HG03135 (cell line): ENCODE measurements around the gene DISP2.
A peak's percentile ranks its signal among the peaks of the same experiment; 100 is the strongest.

Experiments
- ATAC-seq: cut with Tn5 transposase; IDR thresholded peaks from one replicate; pipeline ENCODE4 v1.9.1; 2021; ENCODE audit warnings: mild to moderate bottlenecking, moderate library complexity; ENCODE audit not compliant: unreplicated experiment

DISP2 gene, protein sequence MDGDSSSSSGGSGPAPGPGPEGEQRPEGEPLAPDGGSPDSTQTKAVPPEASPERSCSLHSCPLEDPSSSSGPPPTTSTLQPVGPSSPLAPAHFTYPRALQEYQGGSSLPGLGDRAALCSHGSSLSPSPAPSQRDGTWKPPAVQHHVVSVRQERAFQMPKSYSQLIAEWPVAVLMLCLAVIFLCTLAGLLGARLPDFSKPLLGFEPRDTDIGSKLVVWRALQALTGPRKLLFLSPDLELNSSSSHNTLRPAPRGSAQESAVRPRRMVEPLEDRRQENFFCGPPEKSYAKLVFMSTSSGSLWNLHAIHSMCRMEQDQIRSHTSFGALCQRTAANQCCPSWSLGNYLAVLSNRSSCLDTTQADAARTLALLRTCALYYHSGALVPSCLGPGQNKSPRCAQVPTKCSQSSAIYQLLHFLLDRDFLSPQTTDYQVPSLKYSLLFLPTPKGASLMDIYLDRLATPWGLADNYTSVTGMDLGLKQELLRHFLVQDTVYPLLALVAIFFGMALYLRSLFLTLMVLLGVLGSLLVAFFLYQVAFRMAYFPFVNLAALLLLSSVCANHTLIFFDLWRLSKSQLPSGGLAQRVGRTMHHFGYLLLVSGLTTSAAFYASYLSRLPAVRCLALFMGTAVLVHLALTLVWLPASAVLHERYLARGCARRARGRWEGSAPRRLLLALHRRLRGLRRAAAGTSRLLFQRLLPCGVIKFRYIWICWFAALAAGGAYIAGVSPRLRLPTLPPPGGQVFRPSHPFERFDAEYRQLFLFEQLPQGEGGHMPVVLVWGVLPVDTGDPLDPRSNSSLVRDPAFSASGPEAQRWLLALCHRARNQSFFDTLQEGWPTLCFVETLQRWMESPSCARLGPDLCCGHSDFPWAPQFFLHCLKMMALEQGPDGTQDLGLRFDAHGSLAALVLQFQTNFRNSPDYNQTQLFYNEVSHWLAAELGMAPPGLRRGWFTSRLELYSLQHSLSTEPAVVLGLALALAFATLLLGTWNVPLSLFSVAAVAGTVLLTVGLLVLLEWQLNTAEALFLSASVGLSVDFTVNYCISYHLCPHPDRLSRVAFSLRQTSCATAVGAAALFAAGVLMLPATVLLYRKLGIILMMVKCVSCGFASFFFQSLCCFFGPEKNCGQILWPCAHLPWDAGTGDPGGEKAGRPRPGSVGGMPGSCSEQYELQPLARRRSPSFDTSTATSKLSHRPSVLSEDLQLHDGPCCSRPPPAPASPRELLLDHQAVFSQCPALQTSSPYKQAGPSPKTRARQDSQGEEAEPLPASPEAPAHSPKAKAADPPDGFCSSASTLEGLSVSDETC (N-terminal part only)

DNA sequence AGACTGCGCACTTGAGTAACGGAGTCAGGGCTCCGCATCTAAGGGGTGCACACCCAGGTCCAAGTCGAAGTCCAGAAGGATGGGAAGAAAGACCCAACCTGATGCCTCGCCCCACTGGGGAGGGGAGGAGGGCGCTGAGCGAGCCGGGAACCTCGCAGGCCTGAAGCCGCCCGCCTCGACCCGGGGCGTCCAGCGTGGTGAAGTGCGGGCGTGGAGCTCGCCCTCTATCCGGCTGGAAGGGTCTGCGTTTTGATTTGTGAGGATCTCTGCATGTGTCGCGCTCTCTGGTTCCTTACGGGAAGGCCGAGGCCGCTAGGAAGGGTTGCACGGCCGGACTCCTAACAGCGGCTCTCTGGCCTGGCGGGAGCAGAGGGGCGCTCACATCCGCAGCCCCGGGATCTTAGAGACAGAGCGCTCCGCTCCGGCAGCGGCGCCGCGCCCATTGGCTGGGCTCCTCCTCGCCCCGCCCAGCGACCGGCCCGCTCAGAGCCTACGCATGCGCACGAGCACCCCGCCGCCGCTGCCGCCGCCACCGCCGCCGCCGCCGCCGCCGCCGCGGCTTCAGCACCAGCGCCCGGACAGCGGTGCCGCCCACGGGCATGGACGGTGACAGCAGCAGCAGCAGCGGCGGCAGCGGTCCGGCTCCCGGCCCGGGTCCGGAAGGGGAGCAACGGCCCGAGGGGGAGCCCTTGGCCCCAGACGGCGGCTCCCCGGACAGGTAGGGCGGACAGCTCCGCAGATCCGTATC is at the start of gene DISP2:
TSS of gene DISP2 (plus strand) at position 497 of the 748 bp plus-strand sequence. CDS start at position 600, 103 bp downstream.
- ATAC-seq: peak; percentile 79

DNA sequence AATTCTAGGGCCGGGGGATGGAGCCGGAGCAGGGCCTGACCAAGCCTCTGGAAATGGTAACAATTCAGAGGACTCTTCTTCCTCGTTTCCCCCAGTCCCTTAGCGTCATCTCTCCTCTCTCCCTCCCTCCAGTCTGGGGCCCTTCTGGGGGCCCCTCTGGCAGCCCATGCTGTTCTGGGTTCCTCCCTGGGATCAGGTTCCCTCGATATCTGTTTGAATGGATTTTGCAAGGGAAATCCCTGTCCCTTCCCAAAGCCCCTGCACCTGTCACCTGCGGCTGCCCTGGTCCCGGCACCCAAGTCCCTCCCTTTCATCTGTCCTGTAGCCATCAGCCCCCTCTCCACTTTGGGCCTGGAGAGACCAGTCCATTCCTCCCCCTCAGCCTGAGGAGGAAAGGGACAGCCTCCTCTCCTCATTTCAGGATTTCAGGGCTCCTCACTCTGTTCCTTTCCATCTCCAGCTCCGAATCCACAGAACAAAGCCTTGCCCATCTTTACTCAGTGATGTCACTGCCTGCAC is 48.6 kb upstream of the DISP2 start:
- no peak for ATAC-seq

DNA sequence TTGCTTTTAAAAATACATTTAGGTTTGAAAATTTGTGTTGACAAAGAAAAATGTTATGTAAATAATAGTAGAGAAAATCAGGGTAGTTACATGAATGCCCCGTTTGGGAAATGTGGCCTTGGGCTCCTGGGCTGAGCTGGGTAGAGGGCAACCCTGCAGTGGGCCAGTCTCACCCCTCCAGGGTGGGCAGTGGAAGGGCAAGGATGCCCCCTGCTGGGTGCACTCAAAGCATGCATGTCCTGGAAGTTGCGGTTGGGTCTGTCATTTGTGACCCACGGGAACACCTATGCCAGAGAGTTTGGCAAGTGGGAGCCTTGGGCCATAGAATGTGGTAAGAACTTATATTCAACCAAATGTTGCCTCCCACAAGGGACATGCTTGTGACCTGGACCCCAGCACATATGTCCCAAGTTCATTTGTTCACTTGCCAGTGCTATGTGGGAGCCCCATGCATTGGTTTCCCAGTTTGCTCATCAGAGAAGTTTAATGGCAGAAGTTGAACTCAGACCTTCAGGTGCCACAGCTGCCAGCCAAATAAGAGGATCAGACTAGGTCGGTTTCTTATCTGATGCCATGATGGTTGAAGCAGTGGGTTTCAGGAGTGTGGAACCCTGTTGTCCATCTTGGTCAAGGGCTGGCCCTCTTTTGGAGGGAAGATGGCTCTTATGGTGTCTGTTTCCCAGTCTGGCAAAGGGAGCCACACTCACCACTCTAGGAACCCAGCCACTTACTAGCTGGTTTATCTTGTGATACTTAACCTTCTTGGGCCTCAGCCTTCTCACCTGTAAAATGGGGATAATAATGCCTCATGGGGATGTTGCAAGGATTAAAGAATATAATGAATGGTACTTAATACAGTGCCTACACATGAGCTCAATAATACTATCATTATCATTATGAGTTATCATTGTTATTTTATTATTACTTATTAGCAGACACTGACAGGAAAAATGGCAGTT is 47.7 kb upstream of the DISP2 start:
- ATAC-seq: no peak

DNA sequence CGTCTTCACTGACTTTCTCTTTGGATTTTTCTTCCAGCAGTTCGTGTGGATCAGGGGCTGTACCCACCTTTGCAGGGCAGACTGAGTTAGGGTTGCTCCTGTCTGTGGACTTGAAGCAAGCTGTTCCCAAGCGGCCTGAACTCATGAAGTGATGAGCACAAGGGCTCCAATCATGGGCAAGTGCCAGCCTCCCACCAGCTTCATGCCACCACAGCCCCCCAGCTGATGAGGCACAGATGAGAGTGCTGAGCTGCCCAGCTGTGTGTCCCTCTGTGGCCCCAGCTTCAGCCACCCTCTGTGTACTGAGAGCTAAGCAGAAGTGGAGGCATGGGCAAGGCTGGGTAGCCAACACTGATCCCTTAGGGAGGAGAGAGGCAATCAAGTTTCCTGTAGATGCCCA is 47.0 kb upstream of the DISP2 start:
- ATAC-seq: no peak

DNA sequence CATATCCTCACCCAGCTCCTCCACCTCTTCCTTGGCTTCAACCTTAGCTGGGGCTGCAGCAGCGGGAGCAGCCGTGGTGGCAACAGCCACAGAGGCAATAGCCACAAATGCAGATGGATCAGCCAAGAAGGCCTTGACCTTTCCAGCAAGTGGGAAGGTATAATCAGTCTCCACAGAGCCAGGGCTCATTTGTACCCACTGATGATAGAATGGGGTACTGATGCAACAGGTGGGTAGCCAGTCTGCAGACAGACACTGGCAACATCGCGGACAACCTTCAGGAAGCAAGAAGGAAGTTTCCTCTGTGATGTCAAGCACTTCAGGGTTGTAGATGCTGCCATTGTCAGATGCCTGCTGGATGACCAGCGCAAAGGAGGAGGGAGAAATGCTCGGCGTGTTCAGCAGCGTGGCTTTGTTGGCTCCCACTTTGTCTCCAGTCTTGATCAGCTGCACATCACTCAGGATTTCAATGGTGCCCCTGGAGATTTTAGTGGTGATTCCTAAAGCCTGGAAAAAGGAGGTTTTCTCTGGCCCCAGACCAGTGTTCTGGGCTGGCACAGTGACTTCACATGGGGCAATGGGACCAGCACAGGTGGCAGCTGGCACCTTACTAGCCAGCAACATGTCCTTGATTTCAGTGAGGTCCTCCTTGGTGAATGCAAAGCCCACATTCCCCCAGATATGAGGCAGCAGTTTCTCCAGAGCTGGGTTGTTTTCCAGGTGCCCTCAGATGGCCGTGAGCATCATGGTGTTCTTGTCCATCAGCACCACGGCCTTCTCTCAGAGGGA is 45.5 kb upstream of the DISP2 start:
- no peak for ATAC-seq

DNA sequence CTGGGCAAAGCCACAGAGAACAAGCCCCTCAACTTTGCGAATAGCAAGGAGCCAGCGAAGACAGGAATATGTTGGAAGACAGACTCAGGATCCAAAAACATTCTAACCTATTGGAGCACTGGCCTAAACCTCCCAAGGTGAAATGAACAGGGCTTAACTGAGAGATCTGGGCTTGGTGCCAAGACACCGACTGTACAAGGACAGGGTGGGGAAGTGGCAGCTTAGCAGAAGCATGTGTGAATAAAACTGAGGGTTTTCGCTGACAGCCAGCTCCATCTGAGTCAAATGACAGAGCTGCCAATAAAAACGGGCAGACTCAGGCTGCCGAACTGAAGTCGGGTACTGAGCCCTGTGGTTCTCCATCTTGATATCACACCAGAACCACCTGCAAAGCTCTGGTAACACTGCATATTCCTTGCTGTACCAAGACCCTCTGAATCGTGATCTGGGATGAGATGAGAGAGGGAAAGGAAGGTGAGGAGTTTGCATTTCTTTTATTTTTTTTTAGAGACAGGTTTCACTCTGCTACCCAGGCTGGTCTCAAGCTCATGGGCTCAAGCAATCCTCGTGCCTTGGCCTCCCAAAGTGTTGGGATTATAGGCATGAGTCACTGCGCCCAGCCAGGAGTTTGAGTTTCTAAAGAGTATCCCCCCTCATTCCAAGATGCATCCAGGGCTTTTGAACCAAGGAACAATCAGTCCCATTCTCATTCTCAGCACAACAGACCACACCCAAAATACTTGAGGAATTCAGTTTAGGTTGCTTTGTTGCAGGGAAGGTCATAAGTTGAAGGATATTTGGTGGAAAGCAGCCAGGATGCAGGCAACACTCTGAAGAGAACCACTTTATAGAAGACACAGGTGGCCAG is 44.3 kb upstream of the DISP2 start:
- ATAC-seq: no peak

DNA sequence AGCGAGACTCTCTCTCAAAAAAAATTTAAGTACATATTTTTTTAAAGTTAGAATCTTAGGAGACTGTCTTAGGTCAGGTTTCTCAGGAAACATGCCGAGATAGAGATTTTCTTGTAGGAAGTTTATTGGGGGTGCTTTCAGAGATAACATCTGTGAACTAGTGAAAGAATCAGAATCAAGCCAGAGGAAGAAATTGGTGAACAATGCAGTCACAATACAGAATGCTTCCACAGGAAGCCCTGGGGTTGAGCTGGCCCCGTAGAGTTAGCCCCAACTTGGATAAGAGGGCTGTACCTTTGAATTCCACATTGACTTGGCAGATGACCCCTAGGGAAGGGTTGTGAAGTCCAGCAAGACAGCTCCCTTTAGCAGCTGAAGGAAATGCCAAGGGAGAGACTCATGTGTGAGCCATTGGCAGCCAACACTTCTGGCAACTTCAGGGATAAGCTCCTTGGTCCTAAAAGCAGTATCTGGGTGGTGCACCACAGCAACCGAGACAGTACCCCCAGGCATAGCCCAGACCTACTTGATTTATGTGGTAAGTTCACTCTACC is 43.2 kb upstream of the DISP2 start:
- ATAC-seq: no peak

DNA sequence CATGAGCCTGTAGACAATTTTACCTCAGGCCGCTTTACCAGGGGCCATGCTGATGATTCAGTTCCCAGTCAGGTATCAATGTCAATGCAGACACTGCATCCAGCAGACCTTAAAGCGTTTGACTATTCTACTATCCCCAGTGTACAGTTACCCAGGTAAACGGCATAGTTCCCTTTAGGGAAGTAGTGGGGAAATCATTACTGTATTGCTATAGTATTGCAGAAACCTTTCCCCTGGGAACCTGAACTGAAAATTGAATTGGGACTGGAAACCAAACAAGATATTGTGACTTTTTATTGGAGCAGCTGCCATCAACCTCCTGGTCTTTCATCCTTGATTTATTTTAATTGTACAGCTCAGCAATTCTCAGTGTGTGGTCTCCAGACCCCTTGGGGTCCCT is 41.1 kb upstream of the DISP2 start:
- no peak for ATAC-seq

DNA sequence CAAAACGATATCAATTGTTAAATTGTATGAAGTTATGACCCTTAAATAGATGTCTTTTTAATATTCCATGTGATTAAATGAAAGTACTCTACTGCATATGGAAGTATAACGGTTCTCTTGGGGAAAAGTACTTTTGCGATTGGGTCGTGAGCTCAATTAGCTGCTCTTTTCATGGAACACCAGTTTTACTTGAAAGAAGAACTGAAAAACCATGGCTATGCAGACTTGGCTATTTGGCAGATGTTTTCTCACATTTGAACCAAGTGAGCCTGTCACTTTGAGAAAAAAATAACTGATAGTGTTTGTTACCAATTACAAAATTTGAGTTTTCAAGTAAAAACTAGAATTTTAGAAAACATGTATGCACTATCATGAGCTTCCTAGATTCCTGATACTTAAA is 40.4 kb upstream of the DISP2 start:
- no peak for ATAC-seq

DNA sequence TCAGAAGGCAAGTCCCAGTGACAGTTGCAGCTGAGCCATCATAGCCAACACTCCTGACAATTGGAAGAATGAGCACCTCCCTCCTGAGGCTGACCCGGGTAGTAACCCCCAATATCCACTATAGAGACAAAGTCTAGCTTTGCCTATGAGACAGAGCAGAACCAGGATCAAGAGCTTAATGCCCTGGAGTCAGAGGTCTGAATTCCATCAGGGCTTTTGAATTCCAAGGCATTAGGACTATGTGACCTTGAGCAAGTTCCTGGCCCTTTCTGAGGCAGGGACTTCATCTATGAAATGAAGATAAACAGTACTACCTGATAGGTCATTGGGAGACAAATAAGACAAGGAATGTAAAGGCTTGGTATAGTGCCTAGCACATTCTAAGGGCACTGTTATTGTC is 37.6 kb upstream of the DISP2 start:
- no peak for ATAC-seq

DNA sequence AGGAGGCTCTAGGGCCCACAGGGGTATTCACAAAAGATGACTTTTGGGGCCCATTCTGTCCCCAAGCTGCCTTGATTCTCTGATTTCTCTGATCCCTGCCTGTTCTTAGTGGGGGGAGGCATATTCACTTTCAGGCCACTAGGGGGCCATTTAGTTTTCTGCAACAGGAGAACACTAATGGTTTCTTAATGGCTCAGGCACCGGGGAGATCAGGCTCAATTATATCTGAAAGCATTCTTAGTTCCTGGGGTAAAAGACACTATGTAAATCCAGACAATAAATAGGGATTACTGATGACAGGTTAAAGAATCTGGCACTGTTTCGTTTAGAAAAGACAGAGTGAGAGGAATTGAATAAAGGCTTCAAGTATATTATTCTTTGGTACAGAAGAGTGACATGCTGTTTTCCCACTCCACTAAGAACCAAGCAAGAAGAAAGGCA is 37.1 kb upstream of the DISP2 start:
- ATAC-seq: no peak

DNA sequence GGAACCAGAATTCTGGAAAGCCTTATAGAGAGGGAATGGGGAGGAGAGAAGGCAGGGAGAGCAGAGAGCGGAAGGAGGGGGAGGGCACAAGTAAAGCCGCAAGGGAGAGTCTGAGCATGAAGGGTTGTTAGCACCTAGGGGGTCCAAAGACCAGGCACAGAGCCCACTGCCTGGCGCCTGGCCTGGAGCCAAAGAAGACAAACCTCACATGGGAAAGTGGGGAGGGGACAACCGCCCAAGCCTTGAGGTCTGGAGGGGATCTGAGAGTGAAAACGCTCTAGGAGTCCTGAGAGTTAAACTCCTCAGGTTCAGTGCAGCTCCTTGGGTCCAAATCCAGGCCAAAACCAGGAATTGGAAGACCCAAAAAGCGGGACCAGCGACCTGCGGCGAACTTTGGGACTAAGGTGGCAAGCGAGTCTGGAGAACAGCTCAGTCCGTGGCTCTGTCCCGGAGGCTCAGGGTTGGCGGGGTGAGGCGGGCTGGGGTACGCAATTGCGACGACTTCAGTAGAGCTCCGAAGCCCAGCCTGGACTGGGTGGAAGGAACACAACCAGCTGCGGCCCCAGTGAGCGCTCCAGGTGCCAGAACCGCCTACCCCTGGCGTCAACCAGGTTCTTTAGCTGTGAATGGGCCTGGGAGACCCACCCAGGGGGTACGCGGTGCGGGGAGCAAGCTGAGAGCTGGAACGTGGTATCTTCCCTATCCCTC is 35.3 kb upstream of the DISP2 start:
- ATAC-seq: no peak

DNA sequence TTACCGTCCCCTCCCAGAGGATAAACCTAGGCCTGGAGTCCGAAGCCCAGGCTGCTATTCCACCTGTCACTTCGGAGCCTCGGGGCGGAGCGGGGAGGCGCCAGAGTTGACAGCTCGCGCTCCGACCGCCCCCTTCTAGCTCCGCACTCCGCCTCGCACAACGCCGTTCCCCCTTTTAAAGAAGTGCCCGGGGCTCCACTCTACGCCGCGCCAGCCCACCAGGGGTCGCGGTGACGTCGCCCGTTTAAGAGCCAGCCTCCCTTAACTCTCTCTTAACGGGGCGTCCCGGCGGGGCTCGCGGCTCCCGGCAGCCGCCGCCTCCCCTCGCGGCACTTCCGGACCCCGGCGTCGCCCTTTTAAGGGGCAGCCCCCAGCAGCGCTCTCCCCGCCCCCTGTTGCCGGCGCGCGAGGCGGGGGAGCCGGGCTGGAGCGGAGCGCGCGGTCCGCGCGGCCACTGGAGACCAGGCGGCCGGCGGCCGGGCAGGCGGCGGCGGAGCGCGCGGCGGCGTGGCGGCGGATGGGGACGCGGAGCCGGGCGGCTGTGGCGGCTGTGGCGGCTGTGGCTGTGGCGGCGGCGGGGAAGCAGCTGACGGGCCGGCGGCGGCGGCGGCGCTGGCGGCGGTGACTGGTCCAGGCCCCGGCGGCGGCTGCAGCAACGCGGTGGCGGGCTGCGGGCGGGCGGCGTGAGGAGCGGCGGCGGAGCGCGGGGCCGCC is 34.6 kb upstream of the DISP2 start, which contains the start of gene INAFM2:
TSS of gene INAFM2 (plus strand) at position 454 of the 714 bp plus-strand sequence. CDS start 364 bp downstream, outside the sequence.
- ATAC-seq: peak; percentile 89

DNA sequence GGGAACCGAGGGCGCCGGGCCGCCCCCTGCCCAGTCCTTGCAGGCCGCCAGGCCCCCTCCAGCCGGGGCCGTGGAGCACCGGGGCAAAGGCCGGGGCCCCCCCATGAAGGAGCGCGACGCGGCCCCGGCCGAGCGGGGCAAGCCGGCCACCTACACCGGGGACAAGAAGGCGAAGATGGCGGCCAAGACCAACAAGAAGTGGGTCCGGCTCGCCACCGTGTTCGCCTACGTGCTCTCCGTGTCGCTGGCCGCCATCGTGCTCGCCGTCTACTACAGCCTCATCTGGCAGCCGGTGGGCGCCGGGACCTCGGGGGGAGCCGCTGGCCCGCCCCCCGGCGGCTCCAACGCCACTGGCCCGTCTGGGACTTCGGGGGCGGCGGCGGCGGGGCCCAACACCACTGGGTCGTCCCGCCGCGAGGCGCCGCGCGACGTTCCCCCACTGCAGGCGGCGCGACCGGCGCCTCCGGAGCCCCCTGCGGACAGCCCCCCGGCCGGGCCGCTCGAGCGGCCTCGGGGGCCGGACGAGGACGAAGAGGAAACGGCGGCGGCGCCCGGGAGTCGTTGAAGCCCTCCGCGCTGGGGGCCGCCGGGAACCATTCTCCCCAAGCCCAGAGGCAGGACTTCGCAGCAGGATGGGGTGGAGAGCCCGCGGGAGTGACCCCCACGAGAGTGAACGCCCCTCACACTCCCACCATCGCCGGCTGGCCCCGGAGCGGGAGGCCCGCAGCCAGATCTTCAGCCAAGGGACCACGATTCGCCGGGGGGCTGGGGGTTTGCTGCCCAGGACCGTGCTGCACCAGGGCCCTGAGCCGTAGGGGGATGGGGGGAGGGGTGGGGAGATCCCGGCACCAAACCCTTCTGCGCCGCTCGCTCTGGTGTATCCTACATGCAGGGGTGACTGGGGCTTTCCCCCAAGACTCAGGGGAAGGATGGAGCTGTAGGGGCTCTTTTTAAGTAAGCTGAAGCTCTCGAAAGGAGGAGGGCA is 33.8 kb upstream of the DISP2 start:
- peak; percentile 7 for ATAC-seq
